WI38 (cell line): ENCODE measurements around the gene SETBP1.

Experiments used
- H3K4me3 ChIP-seq: 2 replicates; pipeline ENCODE4 v1.5.1; 2011; ENCODE audit warnings: low read depth, mild to moderate bottlenecking, control low read depth, low read length
- TF ChIP-seq, protein P1 (sequence below): IDR thresholded peaks from 2 replicates; pipeline ENCODE4 v1.5.1; 2012; ENCODE audit warnings: low read depth, mild to moderate bottlenecking, control low read depth, low read length

Gene SETBP1

DNA sequence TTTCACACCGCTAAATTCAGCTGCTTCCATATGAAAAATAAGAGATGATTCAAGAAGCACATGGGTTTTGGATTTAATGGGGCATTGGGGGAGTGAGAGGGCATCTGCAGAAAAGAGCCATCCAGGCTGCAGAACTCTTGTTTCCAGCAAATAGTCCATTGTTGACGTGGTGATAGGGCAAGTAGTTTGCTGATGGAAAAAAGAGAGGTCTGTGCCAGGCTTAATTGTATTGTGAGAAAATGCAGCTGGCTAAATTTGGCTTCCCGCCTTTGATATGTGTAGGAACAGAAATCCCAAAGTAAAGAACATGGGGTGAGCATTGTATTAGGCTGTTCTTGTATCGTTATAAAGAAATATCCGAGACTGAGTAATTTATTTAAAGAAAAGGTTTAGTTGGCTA lies 199.5 kb downstream of the SETBP1 start:
- no peak overlapping the region for H3K4me3 ChIP-seq
- TF ChIP-seq, protein P1, sequence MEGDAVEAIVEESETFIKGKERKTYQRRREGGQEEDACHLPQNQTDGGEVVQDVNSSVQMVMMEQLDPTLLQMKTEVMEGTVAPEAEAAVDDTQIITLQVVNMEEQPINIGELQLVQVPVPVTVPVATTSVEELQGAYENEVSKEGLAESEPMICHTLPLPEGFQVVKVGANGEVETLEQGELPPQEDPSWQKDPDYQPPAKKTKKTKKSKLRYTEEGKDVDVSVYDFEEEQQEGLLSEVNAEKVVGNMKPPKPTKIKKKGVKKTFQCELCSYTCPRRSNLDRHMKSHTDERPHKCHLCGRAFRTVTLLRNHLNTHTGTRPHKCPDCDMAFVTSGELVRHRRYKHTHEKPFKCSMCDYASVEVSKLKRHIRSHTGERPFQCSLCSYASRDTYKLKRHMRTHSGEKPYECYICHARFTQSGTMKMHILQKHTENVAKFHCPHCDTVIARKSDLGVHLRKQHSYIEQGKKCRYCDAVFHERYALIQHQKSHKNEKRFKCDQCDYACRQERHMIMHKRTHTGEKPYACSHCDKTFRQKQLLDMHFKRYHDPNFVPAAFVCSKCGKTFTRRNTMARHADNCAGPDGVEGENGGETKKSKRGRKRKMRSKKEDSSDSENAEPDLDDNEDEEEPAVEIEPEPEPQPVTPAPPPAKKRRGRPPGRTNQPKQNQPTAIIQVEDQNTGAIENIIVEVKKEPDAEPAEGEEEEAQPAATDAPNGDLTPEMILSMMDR = no peak

DNA sequence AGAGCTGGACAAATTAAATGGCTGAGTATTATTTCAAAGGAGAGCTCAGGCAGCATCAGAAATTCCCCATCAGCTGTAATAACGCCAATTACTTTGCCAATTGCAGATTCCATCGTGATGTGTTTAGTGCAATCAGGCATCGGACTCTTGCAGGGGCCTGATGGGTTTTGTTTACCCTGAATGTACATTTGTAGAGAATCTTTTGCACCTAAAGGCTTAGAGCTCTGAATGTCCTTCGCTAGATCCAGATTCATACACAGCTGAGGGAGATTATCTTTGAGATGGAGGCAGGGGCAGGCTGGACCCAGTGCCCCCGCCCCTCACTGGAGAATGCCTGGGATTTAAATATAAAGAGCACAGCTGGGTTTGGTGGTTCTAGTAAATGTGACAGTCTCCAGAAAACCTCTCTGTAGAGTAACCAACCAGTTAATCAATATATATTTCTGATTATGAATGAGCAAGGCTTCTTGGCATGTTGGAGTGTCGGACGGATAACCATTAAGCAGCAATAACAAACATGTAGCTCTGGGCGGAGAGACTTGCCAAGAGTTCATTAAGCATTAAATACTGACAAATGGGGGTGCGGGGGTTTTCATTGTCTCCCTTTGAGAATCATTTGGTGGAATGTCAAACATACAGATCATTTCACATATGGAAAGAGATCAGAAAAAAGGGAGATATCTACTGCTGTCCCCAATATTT lies 200.9 kb downstream of the SETBP1 start:
- TF ChIP-seq, protein P1 = no peak
- no peak overlapping the region for H3K4me3 ChIP-seq

DNA sequence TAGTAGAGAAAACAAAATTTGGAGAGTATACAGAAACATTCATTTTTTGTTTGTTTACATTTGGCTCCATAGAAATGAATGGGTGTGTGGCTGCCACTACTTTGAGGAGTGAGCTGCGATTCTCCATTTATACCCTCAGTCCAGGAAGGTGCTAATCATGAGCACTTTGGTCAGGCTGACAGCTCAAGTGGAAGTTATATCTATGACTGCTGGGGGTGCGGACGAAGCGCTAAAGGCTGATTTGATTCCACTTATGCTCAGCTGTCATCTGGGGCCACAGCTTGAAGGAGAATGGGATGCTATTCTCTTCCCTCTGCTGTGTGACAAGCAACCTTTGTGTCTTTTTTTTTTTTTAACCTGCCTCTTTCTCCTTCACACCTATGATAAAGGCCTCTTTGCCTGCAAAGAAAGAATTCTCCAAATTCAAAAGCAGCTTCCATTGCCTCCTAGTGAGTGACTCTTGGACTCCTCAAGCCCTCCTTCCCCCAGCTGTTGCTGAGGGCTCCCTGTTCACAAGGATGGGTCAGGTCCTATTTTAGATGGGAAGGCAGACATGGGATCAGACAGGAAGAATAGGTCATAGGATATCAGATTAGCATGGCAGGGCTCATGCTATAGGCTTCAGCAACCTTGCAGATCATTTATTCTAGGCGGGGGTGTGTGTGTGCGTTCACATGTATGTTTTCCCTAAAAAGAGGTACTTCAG lies 201.6 kb downstream of the SETBP1 start:
- H3K4me3 ChIP-seq = no peak overlapping the region
- TF ChIP-seq, protein P1 = no peak

DNA sequence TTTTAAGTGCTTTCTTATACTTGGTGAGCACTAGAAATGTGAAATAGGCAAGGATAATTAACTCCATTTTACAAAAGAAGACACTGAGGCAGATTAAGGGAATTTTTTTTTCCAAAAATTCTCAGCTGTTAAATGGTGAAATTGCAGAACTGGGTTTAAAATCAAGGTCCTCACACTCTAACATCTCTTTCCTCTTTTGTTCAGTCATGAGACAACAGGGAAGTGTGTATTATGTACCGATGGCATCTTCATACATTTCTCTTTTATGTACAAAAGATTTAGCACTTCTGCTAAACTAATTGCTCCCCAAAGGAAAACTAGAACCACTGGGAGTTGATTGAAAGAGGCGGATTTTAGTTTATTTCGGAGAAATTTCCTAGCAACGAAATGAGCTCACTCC lies 203.0 kb downstream of the SETBP1 start:
- TF ChIP-seq, protein P1 = no peak
- no peak overlapping the region for H3K4me3 ChIP-seq

DNA sequence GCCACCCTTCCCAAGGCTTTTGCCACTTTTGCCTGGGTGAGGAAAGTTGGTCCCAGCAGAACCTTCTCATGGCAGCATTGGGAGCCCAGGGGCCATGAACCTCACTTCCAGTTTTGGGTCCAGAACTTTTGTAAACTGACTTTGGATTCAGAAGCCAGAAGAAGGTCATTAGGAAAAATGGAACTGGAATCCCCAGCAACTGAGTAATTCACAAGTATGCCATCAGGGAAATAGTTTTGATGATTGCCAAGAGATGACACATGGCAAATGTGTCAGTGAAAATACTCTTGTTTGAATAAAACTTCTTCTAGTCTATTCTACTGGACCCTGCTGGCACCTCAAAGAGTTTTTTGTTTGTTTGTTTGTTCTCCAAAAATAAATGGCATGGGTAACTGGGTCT lies 203.7 kb downstream of the SETBP1 start:
- H3K4me3 ChIP-seq = no peak overlapping the region
- TF ChIP-seq, protein P1 = no peak

DNA sequence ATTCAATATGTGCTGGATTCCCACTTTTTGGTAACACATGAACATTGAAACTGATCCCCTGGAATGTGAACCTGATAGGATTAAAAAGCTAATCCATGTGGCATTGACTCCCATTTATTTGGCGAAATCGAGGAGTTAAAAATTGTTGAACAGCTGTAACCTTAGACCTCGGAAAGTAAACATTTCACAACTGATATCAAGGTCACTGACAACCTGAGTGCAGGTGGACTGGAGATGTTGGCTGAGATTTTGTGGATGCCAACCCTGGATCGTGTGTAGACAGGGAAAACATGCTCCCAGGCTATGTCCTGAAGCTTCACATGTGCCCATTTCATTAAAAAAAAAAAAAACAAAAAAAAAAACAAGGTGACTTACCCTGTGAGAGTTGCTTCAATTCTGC lies 204.8 kb downstream of the SETBP1 start:
- TF ChIP-seq, protein P1 = no peak
- H3K4me3 ChIP-seq = no peak overlapping the region

DNA sequence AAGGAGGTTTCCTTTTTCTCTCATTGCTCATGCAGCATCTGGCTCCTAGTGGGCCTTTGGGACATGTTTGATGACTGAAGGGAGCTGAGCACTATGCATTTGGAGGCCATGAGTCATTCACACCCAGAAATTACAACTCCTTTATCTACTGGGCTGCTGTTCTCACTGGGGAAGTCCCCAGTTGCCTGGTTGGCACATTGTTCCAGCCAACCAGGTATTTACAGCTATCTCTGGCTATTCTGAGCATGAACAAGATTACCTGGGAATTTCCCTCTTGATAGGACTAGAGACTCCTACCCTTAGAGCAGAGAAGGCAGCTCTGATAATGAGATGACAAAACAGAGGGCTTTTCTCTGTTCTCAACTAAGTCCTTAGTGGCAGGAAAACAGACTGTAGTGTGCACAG lies 206.5 kb downstream of the SETBP1 start:
- H3K4me3 ChIP-seq = no peak overlapping the region
- TF ChIP-seq, protein P1 = no peak
